Panc1 (cell line): ENCODE data around the gene TM9SF3. TPM values are rescaled to one million over a fixed set of nuclear protein-coding genes. Genes with fewer than 3 reads are reported as not detected.

Experiments used
- ATAC-seq: fragments of 200-7000 bp; cut with Tn5 transposase; 2 replicates; pipeline ENCODE4 v1.9.1; 2020; ENCODE audit warnings: mild to moderate bottlenecking, moderate library complexity
- BruUV-seq: library from RNA; stranded (reverse); fragments of 400-500 nt; replicated peaks from 2 replicates; lab custom pipeline; 2021; lab: Mats Ljungman, UMichigan
- CTCF ChIA-PET: fragments of 300-600 bp; sonication (Branson Sonifier 250); formaldehyde crosslinking; loops from one replicate; lab custom pipeline; 2022; ENCODE audit warnings: antibody characterized with exemption; lab: Charles Lee
- POLR2A ChIA-PET: fragments of 300-600 bp; sonication (Branson Sonifier 250); formaldehyde crosslinking; loops from one replicate; lab custom pipeline; 2022; ENCODE audit warnings: antibody characterized with exemption; lab: Charles Lee
- DNase-seq: peaks from one replicate; pipeline ENCODE4 v3.0.0-alpha.2; 2010; ENCODE audit warnings: low read depth, low spot score
- H3K27ac ChIP-seq: 2 replicates; pipeline ENCODE4 v1.5.1; 2011; ENCODE audit warnings: mild to moderate bottlenecking, low read length, inconsistent platforms
- H3K27me3 ChIP-seq: fragments of 200-500 bp; sonication (Bioruptor generic); 2 replicates; pipeline ENCODE4 v1.6.0; 2014; ENCODE audit warnings: low read length, inconsistent platforms; ENCODE audit not compliant: control insufficient read depth, insufficient read depth
- H3K36me3 ChIP-seq: fragments of 200-500 bp; sonication (Bioruptor generic); 2 replicates; pipeline ENCODE4 v1.5.1; 2014; ENCODE audit warnings: inconsistent platforms, mild to moderate bottlenecking, low read length, moderate library complexity; ENCODE audit not compliant: control insufficient read depth, insufficient read depth
- H3K4me1 ChIP-seq: 2 replicates; pipeline ENCODE4 v1.5.1; 2011; ENCODE audit warnings: inconsistent platforms, mild to moderate bottlenecking, low read length, moderate library complexity; ENCODE audit not compliant: control insufficient read depth, insufficient read depth
- H3K4me3 ChIP-seq, 2 experiments: 2 replicates each; pipeline ENCODE4 v1.5.1; 2011 to 2012; ENCODE audit warnings: low read depth in 2 of 2, low read length in 2 of 2, mild to moderate bottlenecking in 2 of 2, inconsistent platforms in 1 of 2, moderate library complexity in 1 of 2
- H3K9me3 ChIP-seq: fragments of 200-500 bp; sonication (Bioruptor generic); 2 replicates; pipeline ENCODE4 v1.5.1; 2014; ENCODE audit warnings: low read depth, mild to moderate bottlenecking, inconsistent platforms, low read length, moderate library complexity; ENCODE audit not compliant: control insufficient read depth, insufficient read depth
- CTCF ChIP-seq: fragments of 450-650 bp; IDR thresholded peaks from 2 replicates; pipeline ENCODE4 v1.5.1; 2017; ENCODE audit warnings: mild to moderate bottlenecking
- POLR2AphosphoS5 ChIP-seq: IDR thresholded peaks from 2 replicates; pipeline ENCODE4 v1.6.1; 2012; ENCODE audit warnings: mild to moderate bottlenecking, low read depth, low read length, moderate library complexity
- REST ChIP-seq, 2 experiments: IDR thresholded peaks; 2 replicates each; pipeline ENCODE4 v1.6.1; 2011 to 2012; ENCODE audit warnings: low read depth in 2 of 2, control low read depth in 1 of 2, low read length in 1 of 2, mild to moderate bottlenecking in 1 of 2, moderate library complexity in 1 of 2; ENCODE audit not compliant: insufficient read depth in 1 of 2
- SIN3A ChIP-seq: IDR thresholded peaks from 2 replicates; pipeline ENCODE4 v1.6.1; 2012; ENCODE audit warnings: low read depth, mild to moderate bottlenecking, low read length, moderate library complexity, borderline replicate concordance; ENCODE audit not compliant: insufficient read depth
- TCF7L2 ChIP-seq: IDR thresholded peaks from 2 replicates; pipeline ENCODE4 v1.6.1; 2011; ENCODE audit warnings: mild to moderate bottlenecking, low read depth, low read length, inconsistent platforms
- in situ Hi-C: cut with HindIII; loops from 2 replicates; pipeline ENCODE4 v1.10.0; 2016; ENCODE audit warnings: low sequenced_read_pairs, low pct_unique_long_range_greater_than_20kb
- intact Hi-C: fragments of 100-400 bp; cut with micrococcal nuclease; formaldehyde crosslinking; loops from one replicate; pipeline ENCODE4 v1.10.0; 2022; ENCODE audit not compliant: unreplicated experiment
- total RNA-seq: library from RNA; stranded (reverse); gene quantifications from one replicate; pipeline ENCODE4 v1.2.1, GENCODE V29; 2021; ENCODE audit not compliant: unreplicated experiment

Gene TM9SF3
- total RNA-seq, 1 experiment from 2014 or later = 179 TPM

GRCh38 chr10:96494694-96495093 is 92.1 kb downstream of the TM9SF3 start:
- ChIA-PET CTCF (interaction anchor here (0.6 kb wide), 1 partner anchor 147 kb away, joined by 4 read pairs; no protein-coding TSS in a partner anchor), POLR2A (no interaction called here)
- Histone ChIP-seq H3K36me3 (no peaks in the 10 kb centered on the region), H3K27ac (no peak overlapping the region), H3K27me3 (peaks cover 5% of the 10 kb centered on the region; the same call in 1 of the 2 replicates), H3K9me3 (no peaks in the 10 kb centered on the region), H3K4me3 (no peak overlapping the region), H3K4me1 (no peaks in the 10 kb centered on the region)
- DNase-seq (no peak), ATAC-seq (no peak)
- BruUV-seq = no TSS peak
- in situ Hi-C loops = no loop called here
- TF ChIP-seq POLR2AphosphoS5 (no peak), REST (IDR thresholded peaks at IDR 0.05; ENCODE audit: insufficient read depth in 1 of 2, low read depth in 2 of 2, low read length in 1 of 2) (no peak), TCF7L2 (no peak), SIN3A (no peak), CTCF (no peak)
- intact Hi-C loops = no loop called here

GRCh38 chr10:96493871-96494525 is 92.8 kb downstream of the TM9SF3 start:
- no peak for DNase-seq
- CTCF ChIA-PET = interaction anchor here (0.6 kb wide), 1 partner anchor 147 kb away, joined by 4 read pairs; no protein-coding TSS in a partner anchor
- no peak for TF ChIP-seq POLR2AphosphoS5
- no peak for TF ChIP-seq CTCF
- no peak for TF ChIP-seq SIN3A
- no peak for TF ChIP-seq REST (IDR thresholded peaks at IDR 0.05; ENCODE audit: insufficient read depth in 1 of 2, low read depth in 2 of 2, low read length in 1 of 2)
- TF ChIP-seq TCF7L2 = no peak
- BruUV-seq = no TSS peak
- no peak for ATAC-seq
- intact Hi-C loops (no loop called here), in situ Hi-C loops (no loop called here)
- H3K36me3 ChIP-seq = no peaks in the 10 kb centered on the region
- POLR2A ChIA-PET = no interaction called here
- H3K4me1 ChIP-seq = no peaks in the 10 kb centered on the region
- no peak overlapping the region for H3K27ac ChIP-seq
- H3K4me3 ChIP-seq = no peak overlapping the region
- no peaks in the 10 kb centered on the region for H3K9me3 ChIP-seq
- H3K27me3 ChIP-seq = peaks cover 5% of the 10 kb centered on the region; the same call in 1 of the 2 replicates
